ENCODE data around the gene ALG11.
"Not testable (repeated sequence)": the region's sequence is repeated elsewhere in the genome, so short reads cannot be mapped to it uniquely, and the experiment has no call there.

ALG11 gene

DNA sequence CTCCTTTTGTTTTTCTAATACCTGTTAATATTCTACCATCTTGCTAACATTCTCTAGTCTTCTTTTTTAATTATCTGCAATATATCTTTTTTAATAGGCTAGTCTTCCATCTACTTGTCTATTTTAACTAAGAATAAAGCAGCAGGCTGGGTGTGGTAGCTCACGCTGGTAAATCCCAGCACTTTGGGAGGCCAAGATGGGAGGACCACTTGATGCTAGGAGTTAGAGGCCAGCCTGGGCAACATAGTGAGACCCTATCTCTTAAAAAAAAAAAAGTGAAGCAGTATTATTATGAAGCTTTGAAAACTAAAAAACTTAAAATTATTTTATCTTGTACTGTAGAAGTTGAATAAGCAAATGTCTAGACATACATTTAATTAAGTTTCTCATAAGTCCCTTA is 15.6 kb downstream of the ALG11 start:
- no peaks in the 10 kb centered on the region for H3K27me3 ChIP-seq (ENCODE audit: insufficient read depth, low read length)
- H3K9me2 ChIP-seq (ENCODE audit: low read depth, low read length) = no peaks in the 10 kb centered on the region
- H4K20me1 ChIP-seq (ENCODE audit: insufficient read depth, low read length) = no peaks in the 10 kb centered on the region
- H3K4me3 ChIP-seq (ENCODE audit: low read depth, low read length, poor library complexity, severe bottlenecking) = no peak overlapping the region
- peaks cover 59% of the 10 kb centered on the region for H3K36me3 ChIP-seq (ENCODE audit: insufficient read depth, low read length)
- TF ChIP-seq, protein P1, sequence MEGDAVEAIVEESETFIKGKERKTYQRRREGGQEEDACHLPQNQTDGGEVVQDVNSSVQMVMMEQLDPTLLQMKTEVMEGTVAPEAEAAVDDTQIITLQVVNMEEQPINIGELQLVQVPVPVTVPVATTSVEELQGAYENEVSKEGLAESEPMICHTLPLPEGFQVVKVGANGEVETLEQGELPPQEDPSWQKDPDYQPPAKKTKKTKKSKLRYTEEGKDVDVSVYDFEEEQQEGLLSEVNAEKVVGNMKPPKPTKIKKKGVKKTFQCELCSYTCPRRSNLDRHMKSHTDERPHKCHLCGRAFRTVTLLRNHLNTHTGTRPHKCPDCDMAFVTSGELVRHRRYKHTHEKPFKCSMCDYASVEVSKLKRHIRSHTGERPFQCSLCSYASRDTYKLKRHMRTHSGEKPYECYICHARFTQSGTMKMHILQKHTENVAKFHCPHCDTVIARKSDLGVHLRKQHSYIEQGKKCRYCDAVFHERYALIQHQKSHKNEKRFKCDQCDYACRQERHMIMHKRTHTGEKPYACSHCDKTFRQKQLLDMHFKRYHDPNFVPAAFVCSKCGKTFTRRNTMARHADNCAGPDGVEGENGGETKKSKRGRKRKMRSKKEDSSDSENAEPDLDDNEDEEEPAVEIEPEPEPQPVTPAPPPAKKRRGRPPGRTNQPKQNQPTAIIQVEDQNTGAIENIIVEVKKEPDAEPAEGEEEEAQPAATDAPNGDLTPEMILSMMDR (IDR thresholded peaks at IDR 0.05; ENCODE audit: low read length) = no peak
- no peak for TF ChIP-seq EZH2 (IDR thresholded peaks at IDR 0.05; ENCODE audit: borderline replicate concordance, low read length)
- no peak overlapping the region for H3K4me2 ChIP-seq (ENCODE audit: low read length)
- H3K27ac ChIP-seq (ENCODE audit: low read depth, low read length, poor library complexity, severe bottlenecking) = no peak overlapping the region
- H2AFZ ChIP-seq (ENCODE audit: low read length) = no peak overlapping the region
- H3K9ac ChIP-seq (ENCODE audit: low read length) = no peak overlapping the region
- H3K9me3 ChIP-seq (ENCODE audit: low read length) = no peaks in the 10 kb centered on the region
- H3K79me2 ChIP-seq (ENCODE audit: insufficient read depth, low read length) = no peaks in the 10 kb centered on the region
- H3F3A ChIP-seq (ENCODE audit: insufficient read depth, low read length) = no peaks in the 10 kb centered on the region
- no peaks in the 10 kb centered on the region for H3K4me1 ChIP-seq (ENCODE audit: insufficient read depth, low read length, severe bottlenecking)

DNA sequence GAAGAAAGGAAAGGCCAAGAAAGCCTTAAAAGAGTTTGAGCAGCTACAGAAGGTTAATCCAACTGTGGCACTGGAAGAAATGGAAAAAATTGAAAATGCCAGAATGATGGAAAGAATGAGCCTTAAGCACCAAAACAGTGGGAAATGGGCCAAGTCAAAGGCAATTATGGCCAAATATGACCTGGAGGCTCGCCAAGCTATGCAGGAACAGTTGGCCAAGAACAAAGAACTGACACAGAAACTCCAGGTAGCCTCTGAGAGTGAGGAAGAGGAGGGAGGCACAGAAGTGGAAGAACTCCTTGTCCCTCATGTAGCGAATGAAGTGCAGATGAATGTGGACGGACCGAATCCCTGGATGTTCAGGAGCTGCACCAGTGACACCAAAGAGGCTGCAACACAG is 17.4 kb downstream of the ALG11 start:
- H3K36me3 ChIP-seq (ENCODE audit: insufficient read depth, low read length) = peaks cover 50% of the 10 kb centered on the region
- H3K9me3 ChIP-seq (ENCODE audit: low read length) = no peaks in the 10 kb centered on the region
- no peaks in the 10 kb centered on the region for H3K27me3 ChIP-seq (ENCODE audit: insufficient read depth, low read length)
- no peaks in the 10 kb centered on the region for H3K4me1 ChIP-seq (ENCODE audit: insufficient read depth, low read length, severe bottlenecking)
- no peak for TF ChIP-seq EZH2 (IDR thresholded peaks at IDR 0.05; ENCODE audit: borderline replicate concordance, low read length)
- TF ChIP-seq, protein P1 (IDR thresholded peaks at IDR 0.05; ENCODE audit: low read length) = no peak
- no peaks in the 10 kb centered on the region for H4K20me1 ChIP-seq (ENCODE audit: insufficient read depth, low read length)
- no peaks in the 10 kb centered on the region for H3K79me2 ChIP-seq (ENCODE audit: insufficient read depth, low read length)
- H3K4me3 ChIP-seq (ENCODE audit: low read depth, low read length, poor library complexity, severe bottlenecking) = no peak overlapping the region
- no peak overlapping the region for H3K9ac ChIP-seq (ENCODE audit: low read length)
- no peak overlapping the region for H2AFZ ChIP-seq (ENCODE audit: low read length)
- no peak overlapping the region for H3K27ac ChIP-seq (ENCODE audit: low read depth, low read length, poor library complexity, severe bottlenecking)
- no peaks in the 10 kb centered on the region for H3K9me2 ChIP-seq (ENCODE audit: low read depth, low read length)
- H3K4me2 ChIP-seq (ENCODE audit: low read length) = no peak overlapping the region
- H3F3A ChIP-seq (ENCODE audit: insufficient read depth, low read length) = no peaks in the 10 kb centered on the region

GRCh38 chr13:52030401-52030800 is 18.2 kb downstream of the ALG11 start:
- not testable (repeated sequence) for H2AFZ ChIP-seq (ENCODE audit: low read length); H3K27ac ChIP-seq (ENCODE audit: low read depth, low read length, poor library complexity, severe bottlenecking); H4K20me1 ChIP-seq (ENCODE audit: insufficient read depth, low read length); H3K9ac ChIP-seq (ENCODE audit: low read length); H3K4me2 ChIP-seq (ENCODE audit: low read length); H3K9me2 ChIP-seq (ENCODE audit: low read depth, low read length); H3K9me3 ChIP-seq (ENCODE audit: low read length); H3K79me2 ChIP-seq (ENCODE audit: insufficient read depth, low read length); H3K4me1 ChIP-seq (ENCODE audit: insufficient read depth, low read length, severe bottlenecking); H3K27me3 ChIP-seq (ENCODE audit: insufficient read depth, low read length); H3F3A ChIP-seq (ENCODE audit: insufficient read depth, low read length); H3K4me3 ChIP-seq (ENCODE audit: low read depth, low read length, poor library complexity, severe bottlenecking)
- H3K36me3 ChIP-seq (ENCODE audit: insufficient read depth, low read length) = peaks cover 41% of the 10 kb centered on the region

DNA sequence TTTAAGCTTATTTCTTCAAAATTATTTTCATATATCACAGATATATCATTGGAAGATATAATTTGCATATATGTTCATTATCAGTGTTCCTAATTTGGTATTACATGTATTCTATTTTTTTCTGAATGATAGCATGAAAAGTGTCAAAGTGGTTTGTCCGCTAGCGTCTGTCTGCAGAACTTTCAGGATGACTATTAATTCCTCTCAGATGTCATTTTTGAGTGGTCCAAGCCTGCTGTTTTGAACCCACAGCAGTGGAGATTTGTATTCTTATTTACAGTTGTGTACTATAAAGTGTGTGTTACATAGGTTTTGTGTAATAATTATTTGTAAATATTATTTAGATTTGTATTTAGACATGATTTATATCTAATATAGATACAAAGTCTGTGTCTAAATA is 20.8 kb downstream of the ALG11 start:
- no peak for TF ChIP-seq EZH2 (IDR thresholded peaks at IDR 0.05; ENCODE audit: borderline replicate concordance, low read length)
- TF ChIP-seq, protein P1 (IDR thresholded peaks at IDR 0.05; ENCODE audit: low read length) = no peak
- Histone ChIP-seq H3F3A (ENCODE audit: insufficient read depth, low read length) (no peaks in the 10 kb centered on the region), H3K79me2 (ENCODE audit: insufficient read depth, low read length) (no peaks in the 10 kb centered on the region), H4K20me1 (ENCODE audit: insufficient read depth, low read length) (0 out of 2 replicates have a peak, but pooled peaks cover 3% of the 10 kb centered on the region), H2AFZ (ENCODE audit: low read length) (no peak overlapping the region), H3K9me3 (ENCODE audit: low read length) (no peaks in the 10 kb centered on the region), H3K27me3 (ENCODE audit: insufficient read depth, low read length) (no peaks in the 10 kb centered on the region), H3K4me2 (ENCODE audit: low read length) (no peak overlapping the region), H3K4me1 (ENCODE audit: insufficient read depth, low read length, severe bottlenecking) (no peaks in the 10 kb centered on the region), H3K36me3 (ENCODE audit: insufficient read depth, low read length) (peaks cover 17% of the 10 kb centered on the region), H3K4me3 (ENCODE audit: low read depth, low read length, poor library complexity, severe bottlenecking) (no peak overlapping the region), H3K27ac (ENCODE audit: low read depth, low read length, poor library complexity, severe bottlenecking) (no peak overlapping the region), H3K9me2 (ENCODE audit: low read depth, low read length) (no peaks in the 10 kb centered on the region), H3K9ac (ENCODE audit: low read length) (no peak overlapping the region)
